Measurements from ENCODE around the gene EIF4E3. TPM values are rescaled to one million over a fixed set of nuclear protein-coding genes. Genes with fewer than 3 reads are reported as not detected.

EIF4E3 gene
- total and polyA plus RNA-seq, 7 donors, result 14.8 to 35.3 (median 30.1) TPM

DNA sequence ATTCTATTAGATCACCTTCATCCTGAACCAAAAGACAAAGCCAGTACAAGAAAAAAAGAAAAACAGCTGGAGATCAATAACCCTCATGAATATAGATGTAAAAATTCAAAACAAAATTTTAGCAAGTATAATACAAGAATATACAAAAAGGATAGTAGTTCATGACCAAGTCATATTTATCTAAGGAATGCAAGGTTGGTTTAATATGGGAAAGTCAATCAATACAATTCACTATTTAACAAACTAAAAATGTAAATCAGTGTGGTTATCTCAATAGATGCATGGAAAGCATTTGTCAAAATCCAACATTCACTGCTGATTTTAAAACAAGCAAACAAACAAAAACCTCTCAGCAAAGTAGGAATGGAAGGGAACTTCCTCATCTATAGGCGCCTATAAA is 17.4 kb upstream of the EIF4E3 start:
- Histone ChIP-seq H3K4me1 (no peaks in the 10 kb centered on the region), H3K36me3 (no peaks in the 10 kb centered on the region), H3K27me3 (no peaks in the 10 kb centered on the region), H3K4me3 (no peak overlapping the region), H3K27ac (no peak overlapping the region), H3K9me3 (peaks cover 0 to 17% (median 2%) of the 10 kb centered on the region in 4 donors)
- DNase-seq, result no peak
- TF ChIP-seq, protein P1, sequence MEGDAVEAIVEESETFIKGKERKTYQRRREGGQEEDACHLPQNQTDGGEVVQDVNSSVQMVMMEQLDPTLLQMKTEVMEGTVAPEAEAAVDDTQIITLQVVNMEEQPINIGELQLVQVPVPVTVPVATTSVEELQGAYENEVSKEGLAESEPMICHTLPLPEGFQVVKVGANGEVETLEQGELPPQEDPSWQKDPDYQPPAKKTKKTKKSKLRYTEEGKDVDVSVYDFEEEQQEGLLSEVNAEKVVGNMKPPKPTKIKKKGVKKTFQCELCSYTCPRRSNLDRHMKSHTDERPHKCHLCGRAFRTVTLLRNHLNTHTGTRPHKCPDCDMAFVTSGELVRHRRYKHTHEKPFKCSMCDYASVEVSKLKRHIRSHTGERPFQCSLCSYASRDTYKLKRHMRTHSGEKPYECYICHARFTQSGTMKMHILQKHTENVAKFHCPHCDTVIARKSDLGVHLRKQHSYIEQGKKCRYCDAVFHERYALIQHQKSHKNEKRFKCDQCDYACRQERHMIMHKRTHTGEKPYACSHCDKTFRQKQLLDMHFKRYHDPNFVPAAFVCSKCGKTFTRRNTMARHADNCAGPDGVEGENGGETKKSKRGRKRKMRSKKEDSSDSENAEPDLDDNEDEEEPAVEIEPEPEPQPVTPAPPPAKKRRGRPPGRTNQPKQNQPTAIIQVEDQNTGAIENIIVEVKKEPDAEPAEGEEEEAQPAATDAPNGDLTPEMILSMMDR (IDR thresholded peaks at IDR 0.05), result no peak
- no peak for TF ChIP-seq EP300 (IDR thresholded peaks at IDR 0.05)
- TF ChIP-seq POLR2A (IDR thresholded peaks at IDR 0.05), result no peak
- TF ChIP-seq POLR2AphosphoS5 (IDR thresholded peaks at IDR 0.05), result no peak
- intact Hi-C loops (cut with DNase I), result no loop called here
- 97% methylated on average over 1 of the region's 1 CpG for WGBS, 2 donors

DNA sequence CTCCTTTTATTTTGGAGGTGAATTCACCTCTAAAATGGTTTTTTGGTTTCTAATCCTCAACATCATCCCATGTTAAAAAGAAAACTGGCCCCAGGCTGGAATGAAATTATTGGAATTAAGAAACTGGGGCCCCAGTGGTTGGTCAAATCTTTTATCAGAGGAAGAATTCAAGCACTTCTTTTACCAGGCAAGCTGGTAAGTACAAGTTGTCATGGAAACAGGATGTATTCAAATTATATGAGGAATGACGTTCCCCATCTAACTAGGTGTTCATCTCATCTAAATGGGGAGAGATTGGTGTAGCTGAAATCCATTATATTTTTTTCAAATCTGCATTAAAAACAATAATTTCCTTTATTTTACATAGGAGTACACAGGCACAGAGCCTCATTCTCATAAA is 9.7 kb upstream of the EIF4E3 start:
- TF ChIP-seq, protein P1 (IDR thresholded peaks at IDR 0.05), result no peak
- no peak for TF ChIP-seq POLR2AphosphoS5 (IDR thresholded peaks at IDR 0.05)
- no peak for TF ChIP-seq POLR2A (IDR thresholded peaks at IDR 0.05)
- no peak for TF ChIP-seq EP300 (IDR thresholded peaks at IDR 0.05)
- Histone ChIP-seq H3K4me3 (no peak overlapping the region), H3K27me3 (no peaks in the 10 kb centered on the region), H3K9me3 (no peaks in the 10 kb centered on the region), H3K36me3 (no peaks in the 10 kb centered on the region), H3K4me1 (no peaks in the 10 kb centered on the region), H3K27ac (no peak overlapping the region)
- WGBS, 2 donors, result 74 to 79% methylated on average over 1 of the region's 1 CpG
- no peak for DNase-seq
- intact Hi-C loops (cut with DNase I), result loop anchor here (5.0 kb wide), 2 partner anchors 42 to 1087 kb away; no protein-coding TSS in a partner anchor

DNA sequence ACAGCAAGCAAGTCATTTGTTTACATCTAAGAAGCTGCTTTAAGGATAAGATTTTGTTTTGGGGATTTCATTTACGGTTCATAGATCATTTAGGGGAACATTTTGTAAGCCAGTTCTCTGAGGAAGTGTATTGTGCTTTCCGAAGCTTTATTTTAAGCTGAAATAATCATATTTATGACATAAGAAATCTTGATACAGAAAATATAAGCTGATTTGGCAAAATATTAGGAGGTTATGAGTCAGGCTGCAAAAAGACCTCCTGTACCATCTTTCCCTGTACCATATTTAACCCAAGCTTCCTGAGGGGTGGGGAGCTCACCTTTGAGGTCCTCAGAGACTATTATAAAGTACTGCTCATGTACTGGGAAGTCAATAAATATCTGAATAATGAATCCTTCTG is 8.1 kb upstream of the EIF4E3 start:
- TF ChIP-seq POLR2A (IDR thresholded peaks at IDR 0.05), result no peak
- TF ChIP-seq, protein P1 (IDR thresholded peaks at IDR 0.05), result no peak
- no peak for TF ChIP-seq POLR2AphosphoS5 (IDR thresholded peaks at IDR 0.05)
- TF ChIP-seq EP300 (IDR thresholded peaks at IDR 0.05), result no peak
- no peaks in the 10 kb centered on the region for H3K27me3 ChIP-seq
- no peak overlapping the region for H3K4me3 ChIP-seq
- H3K9me3 ChIP-seq, result no peaks in the 10 kb centered on the region
- H3K36me3 ChIP-seq, result no peaks in the 10 kb centered on the region
- no peak overlapping the region for H3K27ac ChIP-seq
- DNase-seq, result no peak
- WGBS, 2 donors, result 91 to 92% methylated on average over 2 of the region's 2 CpGs
- peaks cover 0 to 4% (median 0%) of the 10 kb centered on the region in 4 donors for H3K4me1 ChIP-seq
- intact Hi-C loops (cut with DNase I), result loop anchor here (5.0 kb wide), 1 partner anchor 1089 kb away; no protein-coding TSS in a partner anchor

DNA sequence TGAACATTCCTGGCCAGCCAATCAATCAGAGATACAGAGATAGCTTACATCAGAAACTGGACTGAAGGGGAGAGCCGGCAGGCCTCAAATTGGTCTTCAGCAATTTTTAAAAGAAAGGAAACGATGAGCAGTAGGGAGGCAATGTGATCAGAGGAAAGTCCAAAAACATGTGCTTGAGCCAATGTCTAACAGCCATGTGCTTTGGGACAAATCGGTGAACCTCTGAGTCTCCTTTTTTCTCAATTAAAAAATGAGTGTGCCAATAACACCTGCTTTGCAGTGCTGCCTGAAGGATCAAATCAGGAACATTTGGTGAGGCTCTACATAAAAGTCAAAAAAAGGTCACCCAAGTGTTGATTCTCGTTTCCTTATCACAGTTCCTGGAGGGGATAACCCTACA is 7.4 kb upstream of the EIF4E3 start:
- intact Hi-C loops (cut with DNase I), result loop anchor here (5.0 kb wide), 1 partner anchor 1090 kb away; no protein-coding TSS in a partner anchor
- Histone ChIP-seq H3K9me3 (no peaks in the 10 kb centered on the region), H3K4me3 (no peak overlapping the region), H3K36me3 (no peaks in the 10 kb centered on the region), H3K27me3 (no peaks in the 10 kb centered on the region), H3K4me1 (peaks cover 0 to 4% (median under 1%) of the 10 kb centered on the region in 4 donors), H3K27ac (no peak overlapping the region)
- DNase-seq, result no peak
- TF ChIP-seq POLR2AphosphoS5 (IDR thresholded peaks at IDR 0.05) (no peak), EP300 (IDR thresholded peaks at IDR 0.05) (no peak), POLR2A (IDR thresholded peaks at IDR 0.05) (no peak)
- TF ChIP-seq, protein P1 (IDR thresholded peaks at IDR 0.05), result no peak
- 67 to 88% methylated on average over 4 of the region's 4 CpGs for WGBS, 2 donors
